ENCODE data around the gene ADAMTS19.

ADAMTS19 gene

DNA sequence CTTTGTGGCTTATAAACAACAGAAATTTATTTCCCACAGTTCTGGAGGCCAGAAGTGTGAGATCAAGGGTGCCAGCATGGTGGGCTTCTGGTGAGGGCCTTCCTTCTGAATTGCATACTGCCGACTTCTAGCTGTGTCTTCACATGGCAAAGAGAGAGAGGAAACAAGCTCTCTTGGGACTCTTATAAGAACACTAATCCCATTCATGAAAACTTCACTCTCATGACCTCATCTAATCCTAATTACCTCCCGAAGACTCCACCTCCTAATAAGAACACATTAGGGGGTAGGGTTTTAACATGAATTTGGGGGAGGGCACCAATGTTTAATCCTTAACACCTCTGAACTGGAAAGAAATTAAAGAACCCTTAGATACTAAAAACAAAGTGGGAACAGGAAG lies 211.9 kb downstream of the ADAMTS19 start:
- no peak for DNase-seq

DNA sequence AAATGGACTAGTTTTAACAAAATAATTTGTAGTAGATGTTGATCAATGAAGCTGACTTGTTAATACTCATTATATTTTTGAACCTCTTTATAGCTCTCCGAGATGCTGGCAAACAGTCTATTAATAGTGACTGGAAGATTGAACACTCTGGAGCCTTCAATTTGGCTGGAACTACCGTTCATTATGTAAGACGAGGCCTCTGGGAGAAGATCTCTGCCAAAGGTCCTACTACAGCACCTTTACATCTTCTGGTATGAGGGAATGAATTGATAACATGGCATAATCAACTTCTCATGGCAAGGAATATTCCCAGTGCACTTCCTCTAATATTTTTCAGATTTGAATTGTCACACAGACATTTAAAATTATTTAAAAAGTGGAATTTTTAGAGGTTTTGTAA lies 219.6 kb downstream of the ADAMTS19 start:
- DNase-seq: no peak

DNA sequence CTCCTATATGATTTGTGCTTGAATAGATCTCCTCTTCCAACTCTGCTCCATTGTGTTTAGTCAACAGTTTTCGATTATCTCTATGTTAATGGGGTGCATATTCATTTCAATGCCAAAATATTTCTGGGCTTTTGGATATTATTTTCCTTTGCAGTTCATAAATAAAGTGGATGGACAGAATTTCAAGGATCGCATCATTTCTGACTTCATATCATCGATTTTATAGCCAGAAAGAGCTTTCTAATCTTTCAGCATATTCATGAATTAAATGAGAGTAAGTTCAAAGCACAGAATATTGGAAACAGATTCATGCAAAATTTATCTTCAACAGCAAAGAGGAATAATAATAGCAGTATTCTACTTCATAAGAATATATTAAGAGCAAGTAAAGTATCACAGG lies 227.8 kb downstream of the ADAMTS19 start:
- no peak for DNase-seq

DNA sequence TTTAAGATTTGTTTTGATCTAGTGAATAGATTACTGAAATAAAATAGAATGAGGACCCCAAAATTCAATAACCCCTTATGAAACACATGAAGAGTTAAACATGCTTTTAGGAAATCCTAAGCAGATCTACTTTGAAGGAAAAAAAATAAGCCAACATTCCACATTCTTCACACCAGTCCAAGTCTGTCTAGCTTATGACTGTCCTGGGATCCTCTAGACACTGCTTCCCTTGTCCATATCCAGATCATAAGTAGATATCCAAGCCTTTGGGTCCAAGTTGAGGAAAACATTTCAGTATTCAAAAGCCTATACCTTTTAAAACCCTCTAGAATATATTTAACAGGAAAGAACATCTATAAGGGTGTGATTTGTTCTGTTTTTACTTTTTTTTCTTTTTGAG lies 228.9 kb downstream of the ADAMTS19 start:
- no peak for DNase-seq

DNA sequence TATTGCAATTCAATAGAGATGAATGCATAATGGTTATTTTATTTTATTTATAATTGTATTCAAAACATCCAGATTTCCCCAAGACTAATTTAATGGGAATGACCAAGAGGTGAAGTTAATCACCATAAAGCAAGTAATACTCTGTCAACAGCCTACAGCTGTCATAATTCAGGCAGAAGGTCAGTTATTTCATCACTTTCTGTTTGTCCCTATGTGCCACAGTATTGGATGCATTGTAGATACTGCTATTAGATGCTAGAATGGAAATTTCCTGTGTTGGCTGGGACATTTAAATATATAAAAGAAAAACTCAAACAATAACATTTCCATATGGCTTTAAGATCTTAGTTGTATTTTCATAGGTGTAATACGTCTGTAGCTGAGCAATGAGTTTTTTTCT lies 231.1 kb downstream of the ADAMTS19 start:
- DNase-seq: no peak

DNA sequence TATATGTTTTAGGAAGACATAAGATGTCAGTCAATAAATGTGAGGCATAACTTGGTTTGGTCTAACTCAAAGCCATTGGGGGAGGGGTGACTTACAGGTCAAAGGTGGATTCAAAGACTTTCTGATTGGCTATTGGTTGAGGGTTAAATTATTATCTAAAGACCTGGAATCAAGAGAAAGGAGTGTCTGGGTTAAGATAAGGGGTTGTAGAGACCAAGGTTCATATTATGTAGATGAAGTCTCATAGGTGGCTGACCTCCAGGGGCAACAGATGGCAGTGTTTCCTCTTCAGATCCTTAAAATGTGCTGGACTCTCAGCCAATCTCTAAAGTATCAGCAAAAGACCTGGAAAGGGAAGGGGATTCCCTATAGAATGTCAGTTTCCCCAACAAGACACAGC lies 236.5 kb downstream of the ADAMTS19 start:
- DNase-seq: no peak

DNA sequence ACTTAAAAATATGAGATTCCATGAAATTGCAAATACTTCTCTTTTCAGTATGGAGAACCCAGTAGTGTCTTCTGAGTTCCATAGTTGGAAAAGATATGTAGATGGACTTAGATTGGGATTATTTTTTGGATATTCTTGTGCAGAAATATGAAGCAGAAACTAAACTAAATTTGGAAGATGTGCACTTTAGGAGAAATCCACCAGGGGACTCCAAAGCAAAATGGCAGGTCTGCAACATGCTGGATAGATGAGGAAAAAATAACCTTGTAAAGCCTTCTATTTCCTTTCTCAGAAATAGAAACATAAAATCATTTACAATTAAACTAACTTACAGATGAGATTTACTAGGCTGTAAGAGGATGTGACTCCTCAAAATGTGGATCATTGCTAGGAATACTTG lies 238.6 kb downstream of the ADAMTS19 start:
- no peak for DNase-seq

DNA sequence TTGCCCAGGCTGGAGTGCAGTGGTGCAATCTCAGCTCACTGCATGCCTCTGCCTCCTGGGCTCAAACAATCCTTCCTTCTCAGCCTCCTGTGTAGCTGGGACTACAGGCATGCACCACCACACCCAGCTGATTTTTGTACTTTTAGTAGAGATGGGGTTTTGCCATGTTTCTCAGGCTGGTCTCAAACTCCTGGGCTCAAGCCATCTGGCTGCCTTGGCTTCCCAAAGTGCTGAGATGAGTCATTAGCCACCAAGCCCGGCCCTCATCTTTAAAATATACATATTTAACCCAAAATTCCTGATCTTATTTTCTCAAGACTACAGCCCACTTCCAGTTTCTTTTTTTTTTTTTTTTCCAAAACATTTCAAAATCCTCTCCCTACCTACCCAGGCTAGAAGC lies 256.1 kb downstream of the ADAMTS19 start:
- no peak for DNase-seq

DNA sequence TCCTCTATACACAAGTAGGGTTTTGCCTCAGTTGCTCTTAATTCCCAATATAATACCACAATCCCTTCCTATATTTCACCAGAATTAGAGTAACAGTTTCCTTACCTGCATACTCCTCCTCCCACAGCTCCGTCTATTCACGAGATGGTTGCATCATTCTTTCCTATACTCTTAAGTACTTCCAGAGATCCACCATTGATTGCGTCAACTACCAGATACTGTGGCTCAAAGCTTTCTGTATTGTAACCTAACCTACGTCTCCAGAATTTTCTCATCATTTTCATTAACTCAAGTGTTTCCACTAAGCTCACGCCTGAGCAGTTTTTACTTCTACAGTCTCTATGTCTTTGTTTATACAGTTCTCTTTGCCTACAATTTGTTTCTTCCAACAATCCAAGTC lies 256.6 kb downstream of the ADAMTS19 start:
- DNase-seq: no peak

DNA sequence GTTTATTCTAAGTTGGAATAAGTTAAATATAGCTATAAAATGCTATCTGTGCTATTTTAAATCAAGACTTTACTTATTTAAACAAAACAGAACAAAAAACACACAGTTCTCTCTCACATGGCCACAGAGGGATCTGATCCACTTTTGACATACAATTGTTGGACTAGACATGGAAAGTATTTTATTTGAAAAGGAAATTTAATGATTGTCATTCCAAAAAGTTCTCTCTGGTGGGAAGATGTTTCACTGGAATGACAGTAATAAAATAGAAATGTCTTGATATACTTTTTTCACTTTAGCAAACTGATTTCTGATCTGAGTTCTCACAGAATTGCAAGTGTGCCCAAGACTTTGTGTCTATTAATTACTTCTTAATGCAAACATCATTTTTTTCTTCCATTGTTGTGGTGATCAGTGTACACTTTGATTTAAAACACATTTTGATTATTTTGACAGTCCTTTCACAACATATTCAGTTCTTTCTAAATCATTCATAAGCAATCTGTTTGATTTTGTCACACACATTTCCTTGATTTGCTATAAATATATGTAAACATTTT lies 257.7 kb downstream of the ADAMTS19 start:
- DNase-seq: no peak

DNA sequence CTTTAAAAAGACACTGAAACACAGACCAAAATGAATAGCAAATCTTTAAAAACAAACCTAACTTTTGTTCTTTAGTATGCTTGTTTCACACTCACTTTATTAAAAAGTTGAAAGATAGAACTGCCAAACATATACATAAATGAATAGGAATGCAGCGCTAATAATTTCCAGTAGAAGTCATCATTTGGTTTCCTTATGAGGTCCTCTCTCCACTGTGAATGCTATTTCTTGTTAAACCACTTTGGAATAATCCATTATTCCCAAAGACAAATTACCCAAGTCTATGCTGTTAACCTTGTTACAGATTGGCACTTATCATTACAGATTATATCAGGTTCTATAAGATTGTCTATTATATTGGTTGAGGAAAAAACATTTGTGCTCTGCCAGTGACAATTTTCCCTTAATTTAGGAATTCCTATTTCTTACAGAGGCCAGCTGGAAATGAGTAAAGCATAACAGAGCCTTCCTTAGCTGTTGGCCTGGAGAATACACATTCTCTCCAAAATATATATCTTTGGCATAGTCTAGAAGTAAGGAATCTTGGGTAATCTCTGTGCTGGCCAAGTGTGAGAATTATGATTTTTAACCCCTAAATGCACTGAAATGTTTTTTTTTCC lies 258.5 kb downstream of the ADAMTS19 start:
- DNase-seq: no peak

DNA sequence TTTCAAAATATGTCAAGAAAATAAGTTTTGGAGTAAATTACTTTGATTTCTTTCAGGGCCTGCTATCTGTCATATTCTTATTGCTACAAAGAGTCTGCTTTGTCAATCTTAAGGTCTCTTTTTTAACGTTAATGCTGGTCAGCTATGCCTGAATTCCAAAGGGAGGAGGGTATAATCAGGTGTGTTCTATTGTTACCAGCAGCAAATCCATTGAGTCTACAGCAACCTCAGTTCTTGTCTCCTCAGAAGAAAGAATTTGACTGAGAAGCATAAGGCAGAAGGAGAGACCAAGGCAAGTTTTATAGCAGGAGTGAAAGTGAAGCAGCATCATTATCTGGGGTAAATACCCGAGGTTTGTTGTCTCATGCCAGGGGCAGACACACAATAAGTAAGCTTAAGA lies 264.1 kb downstream of the ADAMTS19 start:
- DNase-seq: no peak

DNA sequence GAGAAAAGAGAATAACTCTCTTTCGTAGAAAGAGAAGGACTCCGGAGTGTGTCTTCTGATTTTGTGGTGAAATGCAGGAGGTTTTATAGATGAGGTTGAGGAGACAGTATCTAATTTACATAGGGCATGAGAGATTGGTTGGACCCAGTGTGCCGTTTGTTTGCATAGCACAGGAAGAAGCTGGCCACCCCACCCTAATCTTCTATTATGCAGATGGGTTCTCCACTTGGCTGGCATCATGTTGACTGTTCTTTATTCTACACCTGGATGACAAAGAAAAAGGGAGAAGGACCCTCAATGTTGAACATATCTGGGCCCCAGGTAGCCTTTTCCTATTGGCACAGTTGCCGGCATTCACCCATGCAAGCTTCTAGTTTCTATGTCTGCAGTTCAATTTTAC lies 264.5 kb downstream of the ADAMTS19 start:
- DNase-seq: no peak

DNA sequence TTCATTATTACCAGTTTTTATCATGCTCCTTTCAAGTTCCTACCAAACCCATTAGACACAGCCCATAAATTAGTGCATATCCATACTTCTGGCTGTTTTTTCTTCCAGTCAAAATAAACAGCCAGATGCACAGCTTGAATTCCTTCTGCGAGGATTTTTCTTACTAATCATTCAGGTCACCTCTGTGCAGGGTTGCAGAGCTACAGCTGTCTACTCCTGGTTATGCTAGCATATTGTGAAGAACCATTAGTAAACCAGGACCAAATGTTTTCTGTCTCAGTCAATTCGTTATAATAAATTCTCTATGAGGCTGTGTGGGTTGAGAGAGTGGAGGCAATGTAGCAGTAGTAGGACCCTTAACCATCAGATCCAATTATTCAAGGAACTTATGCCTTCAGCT lies 279.7 kb downstream of the ADAMTS19 start:
- no peak for DNase-seq

DNA sequence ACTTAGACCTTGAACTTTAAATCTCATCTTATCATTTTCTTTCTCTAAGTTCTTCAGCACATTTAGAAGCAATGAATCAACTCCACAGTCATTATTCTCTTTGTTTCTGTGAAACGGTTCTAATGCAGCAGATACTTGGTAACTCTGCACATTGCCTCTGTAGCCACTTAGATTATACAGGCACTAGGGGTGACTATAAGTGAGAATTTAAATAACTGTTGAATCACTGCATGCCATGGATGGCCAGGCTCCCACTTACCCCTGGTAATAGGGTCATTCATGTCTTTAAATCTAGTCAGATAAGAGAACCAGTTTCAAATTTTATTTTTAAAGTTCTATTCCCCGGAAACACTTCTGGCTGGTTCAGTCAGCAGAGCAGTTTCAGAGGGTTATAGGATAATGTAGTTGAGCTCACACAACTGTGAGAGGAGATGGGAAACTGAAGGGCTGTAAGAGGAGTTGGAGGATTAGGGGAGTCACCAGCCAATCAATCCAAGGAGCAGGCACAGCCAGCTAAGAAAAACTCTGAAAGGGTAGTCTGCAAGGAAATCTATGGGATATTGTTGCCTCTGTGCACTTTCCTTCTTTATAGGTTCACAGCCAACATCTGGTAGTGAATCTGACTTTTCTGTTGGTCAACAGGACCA lies 283.6 kb downstream of the ADAMTS19 start:
- DNase-seq: no peak

DNA sequence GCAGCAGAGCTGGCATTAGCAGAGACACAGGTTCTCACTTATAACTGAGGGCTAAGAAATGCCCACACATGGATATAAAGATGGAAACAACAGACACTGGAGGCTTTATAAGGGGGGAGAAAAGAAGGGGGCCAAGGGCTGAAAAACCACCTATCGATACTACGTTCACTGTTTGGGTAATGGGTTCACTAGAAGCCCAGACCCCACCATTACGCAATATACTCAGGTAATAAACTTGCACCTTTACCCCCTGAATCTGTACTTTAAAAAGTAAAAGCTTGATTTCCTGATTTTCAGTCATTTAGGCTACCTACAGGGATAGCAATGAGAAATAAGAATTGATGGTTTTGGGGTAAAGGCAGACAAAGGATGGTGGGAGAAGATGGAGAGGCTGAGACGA lies 285.9 kb downstream of the ADAMTS19 start:
- no peak for DNase-seq

DNA sequence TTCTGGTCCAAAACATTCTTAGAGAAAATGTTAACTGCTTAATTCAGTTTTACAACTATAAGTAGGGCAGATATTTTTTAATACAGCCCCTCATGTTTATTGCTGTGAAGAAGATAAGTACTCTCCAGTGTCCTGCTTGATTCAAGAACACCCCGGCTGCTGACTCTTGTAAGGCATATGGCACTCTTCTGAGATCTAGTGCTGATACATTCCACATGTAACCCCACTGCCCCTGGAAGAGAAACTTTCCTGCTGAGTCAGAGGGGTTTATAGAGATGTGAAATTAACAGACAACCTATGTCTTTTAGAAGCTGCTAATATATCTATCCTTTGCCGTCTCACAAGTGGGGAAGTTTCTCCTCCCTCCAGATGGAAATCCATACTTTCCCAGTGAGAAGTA lies 286.8 kb downstream of the ADAMTS19 start:
- DNase-seq: no peak

DNA sequence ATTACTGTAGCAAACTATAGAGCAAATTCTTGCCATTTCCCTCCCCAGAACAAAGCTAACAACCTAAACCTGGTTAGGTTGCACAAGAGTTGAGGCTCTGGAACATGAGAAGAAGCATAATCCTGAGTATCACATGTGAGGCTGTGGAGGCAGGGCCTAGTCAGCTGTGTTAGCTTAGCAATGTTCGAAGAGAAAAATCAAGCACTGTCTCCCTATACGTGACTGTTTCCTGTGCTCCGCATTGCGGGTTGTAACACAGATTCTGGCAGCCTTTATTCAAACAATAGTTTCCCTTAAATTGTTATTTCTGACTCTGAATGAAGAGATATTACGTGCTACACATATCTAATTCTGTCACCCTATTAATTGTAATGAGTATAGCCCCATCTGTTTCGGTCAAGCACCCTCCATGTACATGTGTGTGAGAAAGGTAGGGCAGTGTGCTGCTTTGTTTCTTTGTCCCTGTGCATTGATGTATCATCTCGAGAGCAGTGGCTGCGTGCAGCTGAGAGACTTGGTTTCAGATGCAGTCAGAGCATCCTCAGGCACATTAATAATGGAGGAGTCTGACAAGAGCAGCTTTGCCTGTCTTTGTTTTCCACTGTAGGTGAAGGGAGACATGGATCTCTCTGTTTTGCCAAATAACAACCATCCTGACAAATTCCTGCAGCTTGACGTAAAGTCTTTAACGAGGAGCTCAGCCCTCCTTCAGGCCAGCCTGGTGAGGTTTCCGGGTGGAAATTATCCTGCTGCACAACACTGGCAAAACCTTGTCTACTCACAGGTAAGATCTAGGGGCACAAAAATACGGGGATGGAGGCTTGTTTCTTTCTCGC lies 287.7 kb downstream of the ADAMTS19 start, which contains the start of gene MINAR2:
MINAR2 (plus strand) TSS at position 523 of the 836 bp plus-strand sequence; CDS start at position 620, 97 bp downstream.
- no peak for DNase-seq

DNA sequence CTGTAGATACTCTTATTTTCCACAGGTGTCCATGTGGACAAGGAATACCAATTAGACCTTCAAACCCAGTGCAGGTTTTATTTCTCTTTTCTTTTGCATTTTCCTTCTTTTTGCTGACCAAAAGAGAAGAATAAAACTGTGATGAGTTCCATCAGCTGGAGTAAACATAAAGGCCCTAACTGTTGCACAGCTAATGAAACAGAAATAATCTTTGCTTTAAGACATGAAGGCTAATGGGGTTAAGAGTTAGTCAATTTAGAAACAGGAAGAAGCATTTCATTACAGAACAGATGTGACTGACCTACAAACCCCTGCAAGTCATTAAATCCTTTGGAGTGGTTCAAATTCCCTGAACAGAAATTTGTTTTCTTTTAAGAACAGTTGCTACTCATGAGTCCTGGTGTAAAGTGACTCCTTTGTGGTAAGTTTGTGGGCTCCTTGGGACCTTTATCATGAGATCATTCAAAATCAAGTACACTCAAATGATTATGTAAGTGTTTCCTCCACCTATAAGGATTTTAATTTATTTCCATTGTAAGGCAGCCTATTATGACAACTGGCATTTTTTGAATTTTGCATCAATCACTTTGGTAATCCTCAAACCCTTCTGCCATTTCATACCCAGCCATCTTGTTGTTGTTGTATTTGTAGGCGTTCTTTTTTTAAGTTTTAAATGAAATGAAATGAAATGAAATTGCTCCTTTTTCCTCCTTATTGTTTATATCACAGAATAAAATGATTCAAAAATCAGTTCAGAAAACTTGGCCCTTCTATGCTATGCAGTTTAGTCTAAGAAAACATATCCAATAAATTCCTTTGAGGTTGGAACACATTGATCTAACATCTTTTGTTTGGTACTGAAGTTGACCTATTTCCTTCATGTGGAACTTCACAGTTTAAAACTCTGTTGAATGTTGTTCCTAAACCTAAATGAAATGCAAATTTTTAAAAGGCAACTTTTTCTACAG lies 289.1 kb downstream of the ADAMTS19 start:
- no peak for DNase-seq

DNA sequence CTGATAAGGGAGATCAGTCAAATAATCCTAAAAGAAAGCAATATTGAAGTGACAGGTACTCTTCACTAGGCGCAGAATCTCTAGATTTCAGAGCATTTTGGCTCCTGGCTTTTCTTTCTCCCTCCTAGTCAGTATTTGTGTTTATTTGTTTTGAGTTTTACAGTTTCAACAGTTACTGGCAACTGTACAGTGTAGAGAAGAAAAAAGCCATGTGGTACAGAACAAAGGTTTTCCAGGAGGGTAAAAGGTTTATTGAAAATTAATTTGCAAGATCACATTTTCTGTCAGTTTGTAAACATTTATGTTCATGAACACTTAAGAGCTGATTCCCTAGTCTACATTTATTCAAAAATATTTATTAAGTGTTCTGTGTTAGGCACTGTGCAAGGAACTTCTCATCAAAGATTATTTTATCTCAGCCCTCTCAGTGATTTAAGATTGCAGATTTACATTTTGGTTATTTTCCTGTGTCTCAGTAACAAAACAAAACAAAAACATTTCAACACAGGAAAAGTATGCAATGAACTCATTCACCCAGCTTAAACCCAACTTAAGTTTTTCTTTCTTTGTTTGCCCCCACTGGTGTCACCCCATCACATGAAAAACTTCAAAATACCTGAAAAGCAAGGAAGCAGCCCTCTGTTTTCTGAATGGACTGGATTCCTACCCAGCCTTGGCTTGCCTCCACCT lies 300.7 kb downstream of the ADAMTS19 start:
- DNase-seq: no peak

DNA sequence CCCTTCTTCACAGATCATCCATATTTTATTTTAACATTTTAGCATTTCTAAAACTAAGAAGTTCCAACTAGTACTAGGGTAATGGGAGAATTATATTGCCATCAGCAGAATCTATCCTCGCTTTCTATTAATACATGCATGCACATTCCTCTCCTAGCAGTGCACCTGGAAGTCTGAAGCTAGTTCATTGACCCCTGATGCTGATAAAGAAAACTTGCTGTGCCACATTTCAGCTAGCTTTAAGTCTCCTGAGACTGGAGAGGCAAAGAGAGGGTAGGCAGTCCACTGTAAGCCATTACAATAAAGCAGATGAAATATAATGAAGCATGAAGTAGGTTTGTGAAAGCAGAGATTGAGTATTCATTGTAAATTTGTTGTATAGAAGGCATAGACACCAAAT lies 303.6 kb downstream of the ADAMTS19 start:
- DNase-seq: no peak

DNA sequence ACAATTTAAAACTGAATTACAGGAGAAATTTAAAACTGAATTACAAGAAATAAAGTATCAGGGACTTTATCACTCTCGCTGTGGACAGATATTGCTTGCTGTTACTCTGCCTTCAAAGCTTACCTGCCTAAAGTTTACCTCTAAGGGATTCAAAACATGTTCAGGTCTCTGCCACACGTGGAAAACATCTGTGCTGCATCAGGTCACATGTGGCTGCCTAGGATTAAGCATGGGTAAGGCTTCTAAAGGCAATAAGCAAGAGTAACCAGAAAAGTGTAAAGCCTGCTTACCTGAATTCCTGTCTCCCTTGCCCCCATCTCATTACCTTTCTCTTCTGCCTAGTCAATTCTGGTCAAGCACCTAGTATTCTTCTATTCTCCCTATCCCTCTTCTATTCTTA lies 306.7 kb downstream of the ADAMTS19 start:
- no peak for DNase-seq
